ENCODE results near the gene SLC4A5. TPM values are rescaled to one million over a fixed set of nuclear protein-coding genes. Genes with fewer than 3 reads are reported as not detected.
A peak's percentile ranks its signal among the peaks of the same experiment; 100 is the strongest.

Gene SLC4A5
- total and polyA plus RNA-seq, 11 donors, result 0.36 to 4.1 (median 1.6) TPM

GRCh38 chr2:74201596-74201995 is 141.6 kb downstream of the SLC4A5 start:
- H3K4me3 ChIP-seq, result peak overlapping the region in 2 of 12 donors; percentile 4 to 74
- DNase-seq (peak in 1 of 5 donors; percentile 34), ATAC-seq (peak; percentile 23 to 48 (median 39))
- peaks cover 0 to 8% (median 0%) of the 10 kb centered on the region in 9 donors for H3K36me3 ChIP-seq
- 5 to 19% (median 14%) methylated on average over 1 of the region's 1 CpG for WGBS, 4 donors
- peak overlapping the region in 10 of 12 donors; percentile 19 to 99 (median 52) for H3K27ac ChIP-seq
- TF ChIP-seq POLR2A (IDR thresholded peaks at IDR 0.05) (no peak), CTCF (IDR thresholded peaks at IDR 0.05) (no peak)
- no peaks in the 10 kb centered on the region for H3K27me3 ChIP-seq
- H3K9me3 ChIP-seq, result no peaks in the 10 kb centered on the region
- H3K4me1 ChIP-seq, result peaks cover 0 to 82% (median 35%) of the 10 kb centered on the region in 12 donors
- intact Hi-C loops (cut with DNase I), result no loop called here

GRCh38 chr2:74201196-74201595 is 142.0 kb downstream of the SLC4A5 start:
- Histone ChIP-seq H3K27me3 (no peaks in the 10 kb centered on the region), H3K27ac (peak overlapping the region in 11 of 12 donors; percentile 19 to 99 (median 51)), H3K4me1 (peaks cover 0 to 78% (median 32%) of the 10 kb centered on the region in 12 donors), H3K4me3 (peak overlapping the region in 6 of 12 donors; percentile 1 to 93 (median 70)), H3K36me3 (peaks cover 0 to 6% (median 0%) of the 10 kb centered on the region in 9 donors), H3K9me3 (no peaks in the 10 kb centered on the region)
- 75 to 85% (median 80%) methylated on average over 3 of the region's 3 CpGs for WGBS, 4 donors
- ATAC-seq (no peak), DNase-seq (peak in 1 of 5 donors; percentile 35)
- intact Hi-C loops (cut with DNase I), result no loop called here
- TF ChIP-seq POLR2A (IDR thresholded peaks at IDR 0.05), result no peak

- no peak for TF ChIP-seq POLR2A (IDR thresholded peaks at IDR 0.05)
- no peak for TF ChIP-seq CTCF (IDR thresholded peaks at IDR 0.05)
- ATAC-seq (no peak), DNase-seq (no peak)
- H3K36me3 ChIP-seq, result peaks cover 0 to 6% (median 0%) of the 10 kb centered on the region in 9 donors
- H3K27me3 ChIP-seq, result no peaks in the 10 kb centered on the region
- WGBS, 4 donors, result 33 to 52% (median 43%) methylated on average over 8 of the region's 8 CpGs
- intact Hi-C loops (cut with DNase I), result loop anchor here in 1 of 10 donors (2.0 kb wide), 1 partner anchor 21 kb away; the partner anchor contains the start of gene MOB1A
- H3K27ac ChIP-seq, result peak overlapping the region in 11 of 12 donors; percentile 21 to 99 (median 81)
- peak overlapping the region in 11 of 12 donors; percentile 64 to 93 (median 74) for H3K4me3 ChIP-seq
- H3K9me3 ChIP-seq, result no peaks in the 10 kb centered on the region
- H3K4me1 ChIP-seq, result peaks cover 0 to 65% (median 25%) of the 10 kb centered on the region in 12 donors
Observed at GRCh38 chr2:74199871-74200305, 143.3 kb downstream of the SLC4A5 start.

GRCh38 chr2:74199275-74199701 is 143.9 kb downstream of the SLC4A5 start:
- peaks cover 0 to 59% (median 24%) of the 10 kb centered on the region in 12 donors for H3K4me1 ChIP-seq

More at GRCh38 chr2:74199275-74199701, 143.9 kb downstream of the SLC4A5 start:
- Histone ChIP-seq H3K27me3 (no peaks in the 10 kb centered on the region), H3K27ac (peak overlapping the region; percentile 76 to 99 (median 90)), H3K36me3 (peaks cover 0 to 4% (median 0%) of the 10 kb centered on the region in 9 donors), H3K9me3 (no peaks in the 10 kb centered on the region), H3K4me3 (peak overlapping the region; percentile 64 to 93 (median 74))
- no peak for DNase-seq
- TF ChIP-seq POLR2A (IDR thresholded peaks at IDR 0.05) (no peak), CTCF (IDR thresholded peaks at IDR 0.05) (peak in 1 of 12 donors; percentile 16)
- 4 to 9% (median 5%) methylated on average over 17 to 20 of the region's 20 CpGs for WGBS, 4 donors
- ATAC-seq, result peak in 1 of 4 donors; percentile 53
- intact Hi-C loops (cut with DNase I), result loop anchor here in 1 of 10 donors (2.0 kb wide), 1 partner anchor 20 kb away; the partner anchor contains the start of gene MOB1A

All from heart left ventricle (tissue), 16 donors.